Fibroblast of skin of right quadriceps (primary cell): Measurements from ENCODE around the gene EVI5.

Source experiments
- DNase-seq: peaks from one replicate; pipeline ENCODE4 v3.0.0-alpha.2; 2013

EVI5 gene

GRCh38 chr1:92784639-92785500 is at the start of gene EVI5:
Gene EVI5, minus strand, starts transcription at chr1:92785108. Its CDS starts 48,562 bp downstream, at chr1:92736546.
- peak; percentile 95 for DNase-seq

DNA sequence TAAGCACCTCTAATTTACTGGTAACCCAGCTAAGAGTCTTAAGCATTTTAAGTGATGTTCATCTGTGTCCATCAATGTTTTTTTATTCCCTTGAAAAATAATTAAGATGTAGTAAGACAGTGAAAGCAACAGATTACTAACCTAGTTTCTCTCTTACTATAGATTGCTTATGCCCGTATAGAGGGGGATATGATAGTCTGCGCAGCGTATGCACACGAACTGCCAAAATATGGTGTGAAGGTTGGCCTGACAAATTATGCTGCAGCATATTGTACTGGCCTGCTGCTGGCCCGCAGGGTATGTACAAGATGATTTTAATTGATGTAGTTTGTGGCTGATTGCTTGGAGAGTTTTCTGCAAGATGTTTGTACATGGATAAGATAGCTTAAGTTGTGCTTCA is 49.7 kb upstream of the EVI5 start:
- DNase-seq: no peak

DNA sequence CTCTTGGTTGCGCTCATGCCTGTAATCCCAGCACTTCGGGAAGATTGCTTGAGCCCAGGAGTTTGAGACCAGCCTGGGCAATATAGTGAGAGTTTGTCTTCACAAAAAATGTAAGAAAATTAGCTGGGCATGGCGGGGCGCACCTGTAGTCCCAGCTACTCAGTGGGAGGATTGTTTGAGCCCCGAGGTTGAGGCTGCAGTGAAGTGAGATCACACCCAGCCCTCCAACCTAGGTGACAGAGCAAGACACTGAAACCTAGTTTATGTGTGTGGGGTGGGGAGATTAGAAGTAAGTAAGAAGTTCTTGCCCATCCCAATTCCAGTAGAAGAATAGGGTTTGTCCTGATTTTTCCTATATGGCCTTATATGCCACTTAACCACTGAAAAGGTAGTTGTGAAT is 48.9 kb upstream of the EVI5 start:
- no peak for DNase-seq

DNA sequence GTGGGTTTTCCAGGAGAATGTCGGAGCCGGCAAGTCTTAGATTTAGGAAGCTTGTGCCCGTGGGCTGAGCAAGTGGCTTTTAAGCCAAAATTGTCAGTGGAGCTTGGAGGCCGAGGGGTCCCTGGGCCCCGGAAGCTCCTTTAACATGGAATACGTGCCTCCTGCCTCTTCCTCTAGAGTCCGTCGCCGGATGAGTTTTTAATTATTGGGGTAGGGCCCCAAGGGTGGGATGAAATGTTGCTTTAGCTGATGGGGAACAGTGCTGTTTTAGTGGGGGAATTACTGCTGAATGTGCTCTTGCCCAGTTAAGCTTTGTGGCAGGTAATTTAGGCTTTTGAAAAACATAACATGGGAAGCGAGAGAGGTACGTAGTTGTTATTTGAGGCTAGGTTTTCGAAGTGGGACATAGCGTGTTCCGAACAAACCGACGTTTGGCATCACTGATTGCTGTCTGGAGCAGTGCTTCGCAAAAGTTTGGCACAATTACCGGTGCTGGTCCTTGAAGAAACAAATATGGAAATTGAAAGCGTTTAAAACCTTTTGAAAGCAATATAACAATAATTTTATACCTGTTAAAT is 47.7 kb upstream of the EVI5 start:
- DNase-seq: no peak

- DNase-seq: peak; percentile 97
Observed at GRCh38 chr1:92831762-92832536, 47.0 kb upstream of the EVI5 start, which contains the start of gene RPL5. Gene RPL5, plus strand, starts transcription at chr1:92832040. Its CDS starts 75 bp downstream, at chr1:92832115.

- DNase-seq: no peak
Observed at GRCh38 chr1:92831368-92831761, 46.5 kb upstream of the EVI5 start.

DNA sequence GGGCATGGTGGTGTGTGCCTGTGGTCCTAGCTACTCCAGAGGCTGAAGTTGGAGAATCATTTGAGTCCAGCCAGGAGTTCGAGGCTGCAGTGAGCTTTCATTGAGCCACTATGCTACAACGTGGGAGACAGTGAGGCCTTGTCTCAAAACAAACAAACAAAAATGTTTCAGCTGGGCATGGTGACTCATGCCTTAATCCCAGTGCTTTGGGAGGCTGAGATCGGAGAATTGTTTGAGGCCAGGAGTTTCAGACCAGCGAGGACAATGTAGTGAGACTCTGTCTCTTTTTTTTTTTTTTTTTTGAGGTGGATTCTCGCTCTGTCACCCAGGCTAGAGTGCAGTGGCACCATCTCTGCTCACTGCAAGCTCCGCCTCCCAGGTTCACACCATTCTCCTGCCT is 41.9 kb upstream of the EVI5 start:
- no peak for DNase-seq

DNA sequence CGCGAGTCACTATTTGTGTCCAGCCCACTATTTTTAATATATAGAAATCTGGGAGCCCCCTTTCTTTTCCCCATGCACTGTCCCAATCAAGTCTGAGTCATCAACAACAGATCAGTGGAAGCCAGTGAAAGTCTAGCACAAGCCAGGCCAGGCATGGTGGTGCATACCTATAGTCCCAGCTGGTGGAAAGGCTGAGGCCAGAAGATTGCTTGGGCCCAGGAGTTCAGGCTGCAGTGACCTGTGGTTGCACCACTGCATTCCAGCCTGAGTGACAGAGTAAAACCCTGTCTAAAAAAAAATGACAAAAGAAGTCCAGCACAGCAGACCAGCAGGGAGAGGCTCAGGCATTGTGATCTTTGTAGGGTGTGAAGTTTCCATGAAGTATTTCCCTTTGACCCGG is 38.0 kb upstream of the EVI5 start:
- peak; percentile 13 for DNase-seq

- DNase-seq: no peak
Observed at GRCh38 chr1:92820551-92820950, 35.6 kb upstream of the EVI5 start.

DNA sequence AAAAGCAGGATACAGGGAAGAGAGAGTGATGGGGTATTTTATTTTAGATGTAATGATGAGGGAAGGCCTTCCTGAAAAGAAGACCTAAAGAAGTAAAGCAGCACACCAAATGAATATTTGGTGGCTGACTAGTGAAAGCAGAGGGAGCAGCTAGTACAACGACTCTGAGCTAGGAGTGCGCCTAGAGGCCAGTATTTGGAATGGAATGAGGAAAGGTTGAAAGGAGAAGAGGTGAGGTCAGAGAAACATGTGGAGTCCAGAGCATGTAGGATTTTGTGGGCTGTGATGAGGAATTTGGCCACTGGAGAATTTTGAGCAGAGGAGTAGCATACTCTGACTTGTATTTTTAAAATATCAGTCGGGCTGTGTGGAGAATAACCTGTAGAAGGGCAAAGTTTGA is 35.1 kb upstream of the EVI5 start:
- DNase-seq: peak; percentile 14

DNA sequence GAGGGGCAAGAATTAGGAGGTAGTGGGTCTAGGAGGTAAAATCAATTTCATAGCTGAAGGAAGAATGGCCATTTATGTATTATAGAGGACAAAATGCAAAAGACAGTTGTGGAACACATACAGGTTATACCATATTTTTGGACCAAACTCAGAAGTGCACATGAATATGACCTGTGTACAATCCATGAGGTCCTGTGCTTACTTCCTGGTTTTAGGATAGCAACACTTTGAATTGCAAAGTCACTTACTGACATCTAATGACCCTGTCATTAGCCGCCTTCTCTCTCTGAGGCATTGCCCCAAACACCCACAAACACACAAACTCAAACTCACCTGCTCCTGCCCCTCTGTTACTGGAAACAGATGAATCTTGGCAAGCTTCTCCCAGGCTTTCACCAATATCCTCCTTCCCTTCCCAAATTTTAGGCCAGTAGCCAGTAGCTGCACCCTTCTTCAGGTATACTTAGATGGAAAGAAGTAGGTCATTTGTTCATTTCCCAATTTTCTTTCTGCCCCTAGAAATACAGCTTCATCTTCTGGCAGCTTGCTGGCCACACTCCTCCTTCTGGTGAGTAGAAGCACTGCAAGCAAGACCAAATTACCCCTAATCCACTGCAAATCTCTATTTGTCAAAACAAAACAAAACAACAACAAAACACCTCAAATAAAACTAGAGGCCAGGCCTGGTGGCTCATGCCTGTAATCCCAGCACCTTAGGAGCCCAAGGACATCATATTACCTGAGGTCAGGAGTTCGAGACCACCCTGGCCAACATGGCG is 33.3 kb upstream of the EVI5 start:
- DNase-seq: peak; percentile 31

DNA sequence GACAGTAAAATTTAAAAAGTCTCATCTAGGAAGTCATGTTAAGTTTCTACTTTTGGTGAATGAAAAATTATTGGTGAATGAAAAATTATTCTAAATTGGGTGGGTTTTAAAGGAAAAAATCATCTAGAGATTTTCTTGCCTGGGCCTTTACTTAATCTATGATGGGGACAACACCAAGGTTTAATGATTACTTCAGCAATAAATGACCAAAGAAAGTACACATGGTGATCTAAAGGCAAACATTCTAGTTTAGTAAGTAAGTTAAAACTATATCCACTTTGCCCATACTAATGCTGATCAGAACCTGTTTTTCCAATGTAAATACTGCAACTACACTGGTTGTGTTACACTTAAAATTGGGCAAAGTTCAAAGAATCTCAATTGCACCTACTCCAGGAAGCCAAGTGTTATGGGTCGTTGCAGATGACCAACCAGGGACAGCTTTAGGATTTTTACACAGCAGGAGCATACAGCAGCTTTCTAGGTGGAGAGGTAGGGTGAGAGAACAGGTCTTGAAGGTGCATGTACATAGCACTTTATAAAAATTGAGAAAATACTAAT is 32.3 kb upstream of the EVI5 start:
- no peak for DNase-seq

GRCh38 chr1:92816732-92817131 is 31.8 kb upstream of the EVI5 start:
- no peak for DNase-seq

GRCh38 chr1:92808381-92808780 is 23.5 kb upstream of the EVI5 start:
- DNase-seq: no peak

DNA sequence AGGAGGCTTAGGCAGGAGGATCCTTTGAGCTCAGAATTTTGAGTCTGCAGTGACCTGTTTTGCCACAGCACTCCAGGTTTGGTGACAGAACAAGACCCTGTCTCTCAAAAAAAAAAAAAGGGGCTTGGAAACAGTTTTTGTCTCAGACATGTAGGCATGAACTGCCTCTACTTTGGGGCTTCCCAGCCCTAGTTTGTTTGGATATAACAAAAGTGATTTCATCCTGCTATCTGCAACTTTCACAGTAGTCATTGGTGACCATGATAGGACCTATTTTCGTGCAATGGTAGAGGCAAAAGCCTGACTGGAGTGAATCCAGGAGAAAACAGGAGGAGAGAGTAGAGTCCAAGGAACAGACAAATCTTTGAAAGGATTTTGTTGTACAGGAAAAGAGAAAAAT is 20.3 kb upstream of the EVI5 start:
- no peak for DNase-seq

- DNase-seq: peak; percentile 83
Observed at GRCh38 chr1:92804721-92805201, 19.9 kb upstream of the EVI5 start.

DNA sequence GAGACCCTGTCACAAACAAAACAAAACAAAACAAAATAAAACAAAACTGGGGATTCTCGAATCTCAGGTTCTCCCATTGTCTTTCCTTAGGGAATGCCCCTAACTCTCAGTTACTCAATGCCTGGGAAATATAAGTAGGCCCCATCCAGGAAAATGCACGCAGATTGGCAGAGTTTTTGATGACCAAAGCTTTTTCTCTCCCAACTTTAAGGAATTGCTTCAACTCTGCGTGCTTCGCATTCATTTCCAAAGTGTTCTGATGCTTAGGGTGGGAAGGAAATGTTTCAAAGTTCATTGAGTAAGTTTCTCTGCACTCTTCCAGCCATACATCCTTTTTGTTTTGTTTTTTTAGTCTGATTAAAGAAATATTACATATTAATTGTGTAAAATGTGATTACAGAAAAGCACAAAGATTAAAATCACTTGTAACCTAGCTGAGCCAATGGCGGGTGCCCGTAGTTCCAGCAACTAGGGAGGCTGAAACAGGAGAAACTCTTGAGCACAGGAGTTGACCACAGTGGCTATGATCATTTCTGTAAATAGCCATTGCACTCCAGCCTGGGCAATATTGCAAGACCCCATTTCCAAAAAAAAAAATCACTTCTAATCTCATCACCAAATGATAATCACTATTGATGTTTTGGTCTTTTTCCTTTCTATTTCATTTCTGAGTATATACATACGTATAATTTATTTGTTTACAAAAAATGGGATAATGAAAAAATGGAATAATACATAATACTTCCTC is 18.4 kb upstream of the EVI5 start:
- DNase-seq: no peak

- peak; percentile 35 for DNase-seq
Observed at GRCh38 chr1:92797961-92798360, 13.1 kb upstream of the EVI5 start.

DNA sequence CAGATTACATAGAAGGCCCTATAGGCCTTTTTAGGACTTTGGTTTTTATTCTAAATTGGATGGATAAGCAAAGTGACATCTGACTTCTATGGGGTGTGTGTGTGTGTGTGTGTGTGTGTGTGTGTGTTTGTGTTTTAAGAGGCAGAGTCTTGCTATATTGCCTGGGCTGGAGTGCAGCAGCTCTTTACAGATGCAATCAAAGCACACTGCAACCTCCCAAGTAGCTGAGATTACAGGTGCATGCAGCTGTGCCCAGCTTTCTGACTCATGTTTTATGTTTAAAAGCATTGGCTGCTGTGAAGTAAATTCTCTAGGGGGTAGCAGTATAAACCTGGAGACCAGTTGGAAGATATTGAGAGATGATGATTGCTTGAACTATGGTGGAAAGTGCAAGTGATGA is 12.4 kb upstream of the EVI5 start:
- DNase-seq: no peak

DNA sequence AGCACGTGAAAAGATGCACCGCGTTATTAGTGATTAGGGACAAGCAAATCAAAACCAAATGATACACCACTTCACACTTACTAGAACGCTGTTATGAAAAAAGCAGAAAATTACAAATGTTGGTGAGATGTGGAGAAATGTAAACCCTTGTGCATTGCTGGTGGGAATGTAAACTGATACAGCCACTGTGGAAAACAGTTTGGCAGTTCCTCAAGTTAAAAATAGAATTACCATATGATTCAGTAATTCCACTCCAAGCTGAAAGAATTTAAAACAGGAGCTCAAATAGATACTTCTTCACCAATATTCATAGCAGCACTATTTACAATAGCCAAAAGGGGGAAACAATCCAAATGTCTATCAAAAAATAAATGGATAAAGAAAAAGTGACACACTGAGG is 10.3 kb upstream of the EVI5 start:
- peak; percentile 65 for DNase-seq

- no peak for DNase-seq
Observed at GRCh38 chr1:92792340-92792782, 7.5 kb upstream of the EVI5 start.
